HepG2 (cell line): ENCODE measurements around the gene MORN1.

Experiments used
- MTA1 ChIP-seq: sonication (generic); formaldehyde crosslinking; IDR thresholded peaks from 2 replicates; pipeline ENCODE4 v1.4.0; 2020; ENCODE audit warnings: missing genetic modification reagents, mild to moderate bottlenecking, borderline replicate concordance
- REST ChIP-seq, 2 experiments: IDR thresholded peaks; 2 replicates each; pipeline ENCODE4 v1.6.1; 2011 to 2012; ENCODE audit warnings: low read length in 2 of 2, borderline replicate concordance in 1 of 2, low read depth in 1 of 2, mild to moderate bottlenecking in 1 of 2, moderate library complexity in 1 of 2
- ZXDC ChIP-seq: sonication (generic); formaldehyde crosslinking; IDR thresholded peaks from 2 replicates; pipeline ENCODE4 v1.5.0; 2020; ENCODE audit warnings: mild to moderate bottlenecking, missing genetic modification reagents

- TF ChIP-seq ZXDC (CRISPR knock-in tag) (no peak), REST (IDR thresholded peaks at IDR 0.05; ENCODE audit: borderline replicate concordance in 1 of 2, low read depth in 1 of 2, low read length in 2 of 2) (no peak), MTA1 (CRISPR knock-in tag) (no peak)
Observed at GRCh38 chr1:2284932-2285331, 106.4 kb downstream of the MORN1 start.
